ENCODE data around the gene MAML2.

MAML2 gene

GRCh38 chr11:96265220-96265737 lies 77.7 kb downstream of the MAML2 start:
- no peak for DNase-seq

GRCh38 chr11:96264364-96264763 lies 78.6 kb downstream of the MAML2 start:
- DNase-seq, result no peak

GRCh38 chr11:96263238-96263763 lies 79.7 kb downstream of the MAML2 start:
- DNase-seq, result no peak

GRCh38 chr11:96260532-96260931 lies 82.5 kb downstream of the MAML2 start:
- no peak for DNase-seq

GRCh38 chr11:96260067-96260511 lies 82.9 kb downstream of the MAML2 start:
- DNase-seq, result no peak

- no peak for DNase-seq
These were observed 83.7 kb downstream of the MAML2 start for GRCh38 chr11:96259134-96259830.

GRCh38 chr11:96257972-96258934 lies 84.7 kb downstream of the MAML2 start:
- DNase-seq, result peak in 1 of 2 experiments; percentile 39

- no peak for DNase-seq
These were observed 86.0 kb downstream of the MAML2 start for GRCh38 chr11:96257036-96257435.

GRCh38 chr11:96256215-96257011 lies 86.6 kb downstream of the MAML2 start:
- no peak for DNase-seq

- no peak for DNase-seq
These were observed 88.1 kb downstream of the MAML2 start for GRCh38 chr11:96254854-96255253.

GRCh38 chr11:96254087-96254486 lies 88.9 kb downstream of the MAML2 start:
- no peak for DNase-seq

GRCh38 chr11:96246718-96247552 lies 96.1 kb downstream of the MAML2 start:
- DNase-seq, result no peak

- peak; percentile 84 to 88 for DNase-seq
These were observed 99.9 kb downstream of the MAML2 start for GRCh38 chr11:96242971-96243647.

GRCh38 chr11:96242191-96242847 lies 100.7 kb downstream of the MAML2 start:
- DNase-seq, result no peak

GRCh38 chr11:96241331-96241841 lies 101.6 kb downstream of the MAML2 start:
- DNase-seq, result no peak

- DNase-seq, result no peak
These were observed 104.3 kb downstream of the MAML2 start for GRCh38 chr11:96238563-96239135.

- DNase-seq, result no peak
These were observed 105.2 kb downstream of the MAML2 start for GRCh38 chr11:96237766-96238266.

GRCh38 chr11:96235751-96236150 lies 107.2 kb downstream of the MAML2 start:
- peak; percentile 69 to 78 for DNase-seq

GRCh38 chr11:96234866-96235441 lies 108.0 kb downstream of the MAML2 start:
- DNase-seq, result no peak
